HG03139 (cell line): ENCODE measurements around the gene LRP2BP.

Experiments
- ATAC-seq: cut with Tn5 transposase; IDR thresholded peaks from one replicate; pipeline ENCODE4 v1.9.1; 2021; ENCODE audit not compliant: unreplicated experiment

The LRP2BP gene

DNA sequence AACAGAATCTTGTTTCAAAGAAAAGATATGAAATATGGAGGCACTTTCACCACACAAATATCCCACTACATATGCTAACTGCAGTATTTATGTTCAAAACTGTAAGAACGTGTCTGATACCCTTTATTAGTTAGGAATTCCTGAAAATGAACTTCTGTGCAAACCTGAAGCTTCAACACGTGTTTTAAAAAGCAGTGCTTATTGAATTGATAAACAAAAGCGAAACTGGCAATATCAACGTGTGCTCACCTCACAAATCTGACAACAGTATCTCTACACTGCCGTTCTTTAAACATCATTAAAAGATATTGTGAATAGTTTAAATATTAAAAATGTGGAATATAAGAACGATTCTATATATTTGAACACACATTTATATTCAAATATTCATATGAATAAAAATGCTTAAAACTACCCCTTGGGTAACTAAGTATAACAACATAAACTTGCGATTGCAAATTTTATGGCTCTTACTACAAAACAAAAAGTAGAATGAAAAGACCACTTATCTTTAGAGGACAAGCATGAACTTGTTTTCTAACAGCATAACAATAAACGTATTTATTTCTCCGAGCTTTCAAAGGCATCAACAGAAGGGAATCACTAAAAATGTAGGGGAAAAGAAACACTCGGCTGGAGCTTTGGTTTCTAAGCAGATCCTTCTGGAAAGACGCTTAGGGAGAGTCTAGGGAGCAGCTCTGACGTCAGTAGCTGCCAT lies at the start of gene LRP2BP:
TSS of gene LRP2BP (minus strand) at position 687 of the 718 bp plus-strand sequence. CDS start 17,738 bp downstream, outside the sequence.
- no peak for ATAC-seq

DNA sequence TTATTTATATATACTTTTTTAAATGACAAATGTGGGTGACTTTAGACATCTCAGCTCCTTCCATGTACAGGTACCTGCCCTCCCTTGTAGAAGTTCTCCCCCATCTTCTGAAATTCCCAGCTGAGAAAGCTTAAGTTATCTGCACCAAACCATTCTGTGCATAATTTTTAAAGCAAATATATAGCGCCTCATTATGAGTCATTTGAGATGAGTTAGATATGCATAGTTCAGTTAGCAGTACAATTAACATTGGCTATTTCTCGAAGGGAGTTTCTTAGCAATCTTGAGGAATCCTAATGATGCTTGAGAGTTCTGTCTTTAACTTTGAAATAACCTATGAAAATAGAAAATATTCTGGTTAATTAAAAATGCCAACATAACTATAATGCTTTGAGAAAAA lies 49.5 kb upstream of the LRP2BP start:
- no peak for ATAC-seq

DNA sequence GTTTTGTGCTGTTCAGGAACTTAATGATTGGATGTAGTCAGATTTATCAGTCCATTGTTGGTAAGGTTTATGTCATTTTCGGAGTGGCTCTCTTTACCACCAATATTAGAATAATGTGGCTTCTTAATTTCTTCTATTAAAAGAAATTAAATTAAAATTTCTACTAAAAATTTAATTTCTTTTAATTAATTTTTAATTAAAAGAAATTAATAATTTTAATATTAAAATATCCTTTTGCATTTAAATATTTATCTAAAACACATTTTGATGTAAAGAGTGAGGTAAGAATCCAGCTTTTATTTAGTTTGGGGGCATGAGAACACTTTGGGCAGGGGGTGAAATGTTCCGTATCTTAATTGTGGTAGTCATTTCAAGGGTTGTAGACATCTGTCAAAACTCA lies 45.8 kb upstream of the LRP2BP start:
- no peak for ATAC-seq

DNA sequence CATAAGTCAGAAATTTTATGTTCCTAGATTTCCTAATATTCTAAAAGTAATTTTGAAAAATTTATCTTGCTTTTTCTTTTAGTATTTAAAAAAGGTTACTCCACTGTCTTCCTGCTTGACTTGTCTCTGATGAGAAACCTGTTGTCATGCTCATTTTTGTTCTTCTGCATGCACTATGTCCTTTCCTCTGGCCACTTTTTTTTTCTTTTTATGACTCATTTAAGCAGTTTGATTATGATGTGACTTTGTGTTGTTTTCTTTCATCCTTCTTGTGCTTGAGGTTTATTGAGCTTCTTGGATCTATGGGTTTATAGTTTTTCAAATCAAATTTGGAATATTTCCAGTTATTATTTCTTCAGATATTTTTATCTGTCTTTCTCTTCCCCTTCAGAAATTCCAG lies 42.1 kb upstream of the LRP2BP start:
- no peak for ATAC-seq

DNA sequence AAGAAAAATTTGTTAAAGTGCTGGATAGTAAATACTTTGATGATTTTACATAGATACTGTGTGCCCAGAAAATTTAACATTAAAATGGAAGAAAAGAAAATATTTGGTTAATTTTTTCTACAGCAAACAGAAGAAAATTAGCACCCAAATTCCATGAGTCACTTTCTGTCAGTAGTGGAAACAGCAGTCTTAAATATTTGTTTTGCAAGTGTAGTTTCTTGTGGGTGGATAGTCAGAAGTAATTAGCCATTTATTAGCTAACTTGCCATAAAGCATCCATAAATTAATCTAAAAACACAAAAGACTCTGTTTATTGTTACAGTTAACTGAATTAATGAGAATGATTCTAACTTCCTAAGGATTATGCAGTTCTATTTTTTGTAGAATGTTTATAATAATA lies 39.7 kb upstream of the LRP2BP start:
- ATAC-seq: no peak

DNA sequence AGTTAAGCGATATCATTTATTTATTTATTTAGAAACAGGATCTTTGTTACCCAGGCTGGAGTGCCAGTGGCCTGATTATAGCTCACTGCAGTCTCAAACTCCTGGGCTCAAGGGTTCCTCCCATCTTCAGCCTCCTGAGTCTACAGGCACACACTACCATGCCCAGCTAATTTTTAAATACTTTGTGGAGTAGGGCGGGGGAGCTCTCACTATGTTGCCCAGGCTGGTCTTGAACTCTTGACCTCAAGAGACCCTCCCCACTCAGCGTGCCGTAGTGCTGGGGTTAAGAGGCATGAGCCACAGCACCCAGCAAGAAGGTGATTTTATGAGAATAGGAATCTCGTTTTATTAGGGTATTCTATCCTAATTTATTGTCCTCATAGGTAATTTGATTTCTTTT lies 33.9 kb upstream of the LRP2BP start:
- no peak for ATAC-seq

DNA sequence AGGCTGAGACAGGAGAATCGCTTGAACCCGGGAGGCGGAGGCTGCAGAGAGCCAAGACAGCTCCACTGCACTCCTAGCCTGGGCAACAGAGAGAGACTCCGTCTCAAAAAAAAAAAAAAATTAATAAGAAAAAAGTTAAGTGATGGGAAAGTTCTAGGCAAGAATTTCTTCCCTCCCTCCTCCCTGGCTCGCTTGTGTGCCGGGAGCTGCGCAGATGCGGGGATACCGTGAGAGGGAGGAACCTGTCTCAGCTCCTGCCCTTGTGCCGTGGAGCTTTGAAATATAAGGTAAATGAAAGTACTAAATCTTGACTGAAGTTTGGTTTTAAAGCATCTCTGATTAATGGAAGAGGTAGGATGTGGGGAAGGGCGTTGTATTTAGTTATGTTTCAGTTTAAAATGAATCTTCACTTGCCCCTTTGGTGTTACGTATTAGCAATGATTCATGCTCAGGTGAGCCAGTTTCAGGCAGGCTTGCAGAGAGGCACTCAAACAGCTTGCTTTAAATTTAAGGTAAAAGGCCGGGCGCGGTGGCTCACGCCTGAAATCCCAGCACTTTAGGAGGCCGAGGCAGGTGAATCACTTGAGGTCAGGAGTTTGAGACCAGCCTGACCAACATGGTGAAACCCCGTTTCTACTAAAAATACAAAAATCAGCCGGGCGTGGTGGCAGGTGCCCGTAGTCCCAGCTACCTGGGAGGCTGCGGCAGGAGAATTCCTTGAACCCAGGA lies 31.4 kb upstream of the LRP2BP start:
- no peak for ATAC-seq

DNA sequence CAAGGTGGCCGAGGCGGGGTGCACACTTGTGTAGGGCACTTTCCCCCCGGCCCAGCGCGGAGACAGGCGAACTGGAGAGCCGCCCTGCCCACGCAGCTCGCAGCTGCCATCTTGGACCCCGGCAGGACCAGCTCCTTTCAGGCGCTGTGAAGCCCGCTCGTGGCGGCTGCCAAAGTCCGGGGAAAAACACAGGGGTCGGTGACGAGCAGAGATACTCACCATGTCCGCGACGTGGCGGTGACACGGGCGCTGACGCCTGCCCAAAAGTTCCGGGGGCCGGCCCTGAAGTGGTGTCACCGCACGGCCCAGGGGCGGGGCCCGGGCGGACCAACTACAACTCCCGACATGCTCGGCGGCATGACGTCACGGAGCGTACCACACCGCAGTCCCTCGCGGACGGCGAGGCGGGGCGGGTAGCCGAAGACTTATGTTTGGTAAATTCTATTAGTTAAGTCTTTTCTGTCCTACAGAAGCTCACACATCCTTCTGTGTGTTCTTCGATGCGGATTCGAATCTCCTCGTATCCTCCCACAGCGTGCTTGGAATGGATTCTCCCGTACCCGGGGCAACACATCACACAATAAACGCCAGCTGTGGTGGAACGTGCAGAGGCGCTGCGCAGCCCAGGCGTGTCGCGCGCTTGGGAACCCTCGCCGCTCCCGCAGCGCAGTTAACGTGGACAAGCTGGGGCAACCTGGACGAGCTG lies 30.1 kb upstream of the LRP2BP start, which contains the start of gene UFSP2:
TSS of gene UFSP2 (minus strand) at position 318 of the 706 bp plus-strand sequence. CDS start at position 222, 96 bp downstream.
- ATAC-seq: peak; percentile 94

DNA sequence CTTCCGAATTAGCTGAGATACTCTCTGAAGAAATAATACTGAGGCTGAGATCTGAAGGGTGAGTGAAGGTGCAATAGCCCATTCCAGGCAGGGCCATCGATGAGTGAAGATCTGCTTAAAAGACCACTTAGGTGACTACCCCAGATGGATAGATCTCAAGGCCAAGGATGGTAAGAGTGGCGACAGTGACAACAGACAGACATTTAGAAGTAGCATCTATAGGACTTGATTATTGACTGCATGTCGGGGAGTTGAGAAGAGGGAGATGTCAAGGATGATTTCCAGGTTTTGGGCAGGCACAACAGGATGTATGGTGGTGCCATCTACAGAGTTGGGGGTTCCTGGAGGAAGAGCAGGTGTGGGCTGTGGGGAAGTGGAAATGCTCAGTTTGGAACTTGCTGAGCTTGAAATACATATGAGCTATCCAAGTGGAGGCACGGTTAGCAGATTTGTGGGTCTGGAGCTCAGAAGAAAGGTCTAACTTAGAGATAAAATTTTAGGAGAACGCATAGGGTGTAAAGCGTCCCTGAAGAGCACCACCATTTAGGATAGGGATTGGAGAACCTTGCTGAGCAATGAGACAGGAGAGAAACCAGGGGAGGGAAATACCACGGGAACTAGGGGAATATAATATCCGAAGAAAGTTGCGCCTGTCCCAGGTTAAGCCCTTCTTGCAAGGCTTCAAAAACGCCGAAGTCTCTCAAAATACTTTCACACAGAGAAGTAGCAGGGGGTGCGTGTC lies 29.4 kb upstream of the LRP2BP start:
- peak; percentile 3 for ATAC-seq

DNA sequence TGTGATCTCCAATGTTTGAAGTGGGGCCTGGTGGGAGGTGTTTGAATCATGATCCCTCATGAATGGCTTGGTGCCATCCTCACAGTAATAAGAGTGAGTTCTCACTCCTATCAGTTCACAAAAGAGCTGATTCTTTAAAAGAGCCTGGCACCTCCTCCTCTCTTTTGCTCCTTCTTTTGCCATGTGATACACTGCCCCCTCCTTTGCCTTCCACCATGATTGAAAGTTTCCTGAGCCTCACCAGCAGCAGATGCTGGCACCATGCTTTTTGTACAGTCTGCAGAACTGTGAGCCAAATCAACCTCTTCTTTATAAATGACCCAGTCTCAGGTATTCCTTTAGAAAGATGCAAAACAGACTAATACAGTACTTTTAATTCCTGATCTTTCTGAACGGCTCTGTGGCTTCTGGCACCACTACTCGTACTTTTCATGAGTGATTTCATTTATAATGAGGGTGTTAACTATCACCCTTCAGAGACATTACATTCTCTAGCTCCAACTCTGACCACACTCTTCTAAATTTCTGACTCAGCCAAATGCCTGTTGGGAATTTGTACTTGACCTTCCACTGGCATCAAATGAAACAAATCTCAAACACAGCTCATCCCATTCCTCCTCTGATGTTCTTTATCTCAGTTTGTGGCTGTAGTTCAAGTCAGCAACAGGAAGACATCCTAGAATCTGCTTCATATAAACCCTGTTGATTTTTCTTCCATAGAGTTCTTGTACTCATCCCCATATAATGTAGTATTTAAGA lies 25.8 kb upstream of the LRP2BP start:
- no peak for ATAC-seq

DNA sequence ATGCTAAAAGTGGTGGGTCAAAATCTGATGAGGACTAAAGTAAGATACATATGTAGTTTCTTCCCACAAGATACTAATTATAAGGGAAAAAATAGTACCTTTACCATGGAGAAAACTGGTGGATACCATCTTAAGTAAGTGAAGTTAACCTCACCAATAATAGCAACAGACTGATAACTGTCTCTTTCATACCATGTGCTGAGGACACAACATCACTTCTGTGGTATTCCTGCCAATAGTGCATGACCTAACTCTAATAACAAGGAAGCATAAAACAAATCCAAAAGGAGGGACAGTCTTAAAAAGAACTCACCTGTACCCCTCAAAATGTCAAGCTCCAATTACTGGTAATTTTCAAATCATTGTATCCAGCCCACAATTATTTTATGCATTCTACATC lies 21.2 kb upstream of the LRP2BP start:
- ATAC-seq: no peak

DNA sequence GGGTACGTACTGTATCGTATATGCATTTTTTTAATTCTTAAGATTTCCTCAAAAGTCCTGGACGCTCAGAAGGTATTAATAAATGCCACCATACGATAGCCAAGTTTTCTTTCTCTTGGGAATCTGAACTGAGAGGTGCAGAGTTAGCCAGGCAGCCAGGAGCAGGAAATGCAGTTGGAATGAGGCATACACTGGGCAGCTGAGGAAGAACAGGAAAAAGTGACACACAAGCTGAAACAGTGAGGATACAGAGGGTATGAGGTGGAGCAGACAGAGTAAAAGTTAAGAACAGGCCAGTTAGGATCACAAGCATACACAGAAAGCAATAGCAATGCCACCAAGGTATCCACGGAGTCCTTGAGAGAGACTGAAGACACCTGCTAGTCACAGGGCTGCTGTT lies 16.7 kb upstream of the LRP2BP start:
- ATAC-seq: no peak

DNA sequence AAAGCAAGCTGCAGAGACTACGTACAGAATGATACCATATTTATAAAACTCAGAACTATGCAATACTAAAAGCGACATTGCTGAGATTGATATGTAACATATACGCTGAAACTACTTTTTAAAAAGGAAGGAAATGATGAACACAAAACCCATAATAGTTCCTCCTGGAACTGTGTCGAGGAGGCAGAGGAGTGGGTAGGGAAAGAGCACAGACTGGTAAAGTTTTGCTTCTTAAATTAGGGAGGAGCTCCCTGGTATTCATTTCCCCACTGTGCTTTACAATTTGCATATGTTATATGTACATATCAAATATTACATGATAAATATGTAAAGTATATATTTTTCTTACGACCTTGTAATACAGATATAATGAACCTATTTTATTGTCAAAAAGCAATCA lies 16.1 kb upstream of the LRP2BP start:
- no peak for ATAC-seq

DNA sequence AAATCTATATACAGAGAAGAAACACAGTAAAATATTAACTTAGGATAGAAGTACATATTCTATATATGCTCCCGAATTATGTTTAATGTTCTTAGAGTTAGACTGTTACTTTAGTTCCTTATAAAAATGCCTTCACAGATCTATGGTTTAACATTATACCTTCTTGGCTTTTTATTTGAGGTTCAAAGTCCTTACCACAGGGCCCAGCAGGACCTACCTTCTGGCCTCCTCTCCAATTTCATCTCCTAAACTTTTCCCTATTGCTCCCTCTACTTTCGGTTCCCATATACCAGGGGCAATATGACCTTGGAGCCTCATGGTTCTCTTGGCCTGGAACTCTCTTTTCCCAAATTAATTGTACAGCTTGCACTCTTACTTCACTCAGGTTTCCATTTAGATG lies 12.7 kb upstream of the LRP2BP start:
- no peak for ATAC-seq

DNA sequence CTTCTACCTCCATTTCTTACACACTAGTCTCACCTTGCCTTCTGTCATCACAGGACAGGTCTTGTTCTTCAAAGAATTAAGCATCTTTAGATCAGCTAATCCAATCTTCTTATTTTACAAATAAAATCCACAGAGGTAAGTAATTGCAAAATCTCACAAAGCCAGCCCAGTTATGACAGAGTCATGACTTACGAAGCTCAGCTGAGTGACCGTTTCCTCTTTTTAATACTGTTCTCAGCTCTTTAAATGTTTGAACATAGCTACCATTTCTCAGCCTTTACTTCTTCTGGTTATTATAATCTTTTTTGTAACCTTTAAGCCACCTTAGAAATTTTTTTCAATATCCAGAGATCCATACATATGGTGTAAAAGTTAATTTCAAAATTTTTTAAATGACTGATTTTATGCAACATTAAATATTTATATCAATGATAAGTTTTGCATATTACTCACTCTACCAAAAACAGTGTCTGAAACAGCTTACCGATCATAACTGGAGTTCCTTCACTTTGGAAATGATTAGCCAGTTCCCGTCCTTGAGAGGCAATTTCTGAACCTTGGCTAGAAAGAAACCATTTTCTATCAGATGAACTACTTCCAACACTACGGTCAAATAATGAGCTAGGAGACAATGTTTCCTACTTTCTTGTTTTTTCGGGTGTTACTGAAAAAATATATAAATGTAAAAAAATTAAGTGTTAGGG lies 9.7 kb upstream of the LRP2BP start:
- peak; percentile 64 for ATAC-seq

DNA sequence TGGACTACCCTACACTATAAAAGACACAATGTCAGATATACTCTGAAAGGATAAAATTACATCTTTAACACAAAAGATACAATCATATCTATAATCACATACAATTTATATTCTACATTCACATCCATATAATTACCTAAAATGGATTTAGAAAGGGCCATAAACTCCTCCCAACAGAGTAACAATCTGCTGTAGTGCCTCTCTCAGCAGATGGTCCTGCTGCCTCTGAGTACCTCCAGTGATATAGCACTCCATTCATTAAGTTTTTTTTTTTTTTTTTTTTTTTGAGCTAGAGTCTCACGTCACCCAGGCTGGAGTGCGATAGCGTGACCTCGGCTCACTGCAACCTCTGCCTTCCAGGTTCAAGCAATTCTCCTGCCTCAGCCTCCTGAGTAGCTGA lies 8.3 kb upstream of the LRP2BP start:
- no peak for ATAC-seq

DNA sequence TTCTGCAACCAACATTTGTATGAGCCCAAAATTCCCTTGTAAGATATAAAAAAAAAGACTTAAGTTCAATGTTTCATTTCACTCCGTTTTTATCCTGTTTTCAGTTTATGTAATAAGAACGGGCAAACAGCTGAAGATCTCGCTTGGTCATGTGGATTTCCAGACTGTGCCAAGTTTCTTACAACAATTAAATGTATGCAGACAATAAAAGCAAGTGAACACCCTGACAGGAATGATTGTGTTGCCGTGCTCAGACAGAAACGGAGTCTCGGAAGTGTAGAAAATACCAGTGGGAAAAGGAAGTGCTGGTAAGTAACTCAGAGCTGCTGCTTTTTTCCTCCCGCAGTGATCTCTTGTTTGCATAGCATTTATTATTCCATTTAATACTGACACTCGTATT lies 3.7 kb upstream of the LRP2BP start:
- no peak for ATAC-seq

DNA sequence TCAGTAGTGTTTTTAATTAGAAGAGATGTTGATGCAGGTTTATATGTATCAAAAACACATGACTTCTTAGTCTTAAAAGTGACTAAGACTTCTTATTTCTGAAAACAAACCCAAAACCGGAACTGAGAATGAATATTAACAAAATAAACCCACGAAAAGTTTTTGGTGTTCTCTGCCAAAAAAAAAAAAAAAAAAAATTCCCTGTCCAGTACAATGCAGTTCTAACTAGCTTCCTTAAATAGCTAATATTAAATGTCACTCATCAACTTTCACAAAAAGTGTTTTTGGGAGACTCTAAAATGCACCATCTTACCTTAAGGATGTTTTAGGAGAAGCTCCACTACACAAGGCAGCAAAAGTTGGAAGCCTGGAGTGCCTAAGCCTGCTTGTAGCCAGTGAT lies 2.9 kb upstream of the LRP2BP start:
- ATAC-seq: no peak

DNA sequence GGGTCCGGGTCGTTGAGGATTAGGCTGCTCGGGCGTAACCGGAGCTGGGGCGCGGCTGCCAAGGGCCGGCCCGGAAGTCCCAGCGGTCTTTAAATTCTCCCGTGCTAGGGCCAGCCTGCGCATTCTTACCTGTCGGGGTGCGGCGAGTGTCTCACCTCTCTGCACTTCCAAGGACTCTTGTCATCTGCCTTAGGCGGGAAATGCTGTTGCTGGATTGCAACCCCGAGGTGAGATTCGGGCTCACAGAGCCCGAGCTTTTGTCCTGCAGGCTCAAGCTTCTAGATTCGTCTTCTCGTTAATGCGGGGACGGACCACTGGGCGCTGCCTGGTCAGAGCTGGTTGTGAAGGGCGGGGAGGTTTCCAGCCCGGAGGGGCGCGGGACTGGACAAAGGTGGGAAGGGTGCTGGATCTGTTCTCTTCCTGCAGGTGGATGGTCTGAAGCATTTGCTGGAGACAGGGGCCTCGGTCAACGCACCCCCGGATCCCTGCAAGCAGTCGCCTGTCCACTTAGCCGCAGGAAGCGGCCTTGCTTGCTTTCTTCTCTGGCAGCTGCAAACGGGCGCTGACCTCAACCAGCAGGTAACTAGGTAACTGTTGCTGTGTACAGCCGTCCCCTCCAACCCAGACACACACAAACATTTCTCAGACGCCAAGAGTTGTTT lies 1.1 kb upstream of the LRP2BP start, which contains the start of gene ANKRD37:
TSS of gene ANKRD37 (plus strand) at position 118 of the 662 bp plus-strand sequence. CDS start at position 201, 83 bp downstream.
- ATAC-seq: no peak
